HG02840 (cell line): Measurements from ENCODE around the gene FBXO11.
A peak's percentile ranks its signal among the peaks of the same experiment; 100 is the strongest.
"Not testable (repeated sequence)": the region's sequence is repeated elsewhere in the genome, so short reads cannot be mapped to it uniquely, and the experiment has no call there.

Experiments used
- ATAC-seq: cut with Tn5 transposase; IDR thresholded peaks from one replicate; pipeline ENCODE4 v1.9.1; 2021; ENCODE audit warnings: mild to moderate bottlenecking, moderate library complexity, moderate number of reproducible peaks; ENCODE audit not compliant: unreplicated experiment, low FRiP score

FBXO11 gene

DNA sequence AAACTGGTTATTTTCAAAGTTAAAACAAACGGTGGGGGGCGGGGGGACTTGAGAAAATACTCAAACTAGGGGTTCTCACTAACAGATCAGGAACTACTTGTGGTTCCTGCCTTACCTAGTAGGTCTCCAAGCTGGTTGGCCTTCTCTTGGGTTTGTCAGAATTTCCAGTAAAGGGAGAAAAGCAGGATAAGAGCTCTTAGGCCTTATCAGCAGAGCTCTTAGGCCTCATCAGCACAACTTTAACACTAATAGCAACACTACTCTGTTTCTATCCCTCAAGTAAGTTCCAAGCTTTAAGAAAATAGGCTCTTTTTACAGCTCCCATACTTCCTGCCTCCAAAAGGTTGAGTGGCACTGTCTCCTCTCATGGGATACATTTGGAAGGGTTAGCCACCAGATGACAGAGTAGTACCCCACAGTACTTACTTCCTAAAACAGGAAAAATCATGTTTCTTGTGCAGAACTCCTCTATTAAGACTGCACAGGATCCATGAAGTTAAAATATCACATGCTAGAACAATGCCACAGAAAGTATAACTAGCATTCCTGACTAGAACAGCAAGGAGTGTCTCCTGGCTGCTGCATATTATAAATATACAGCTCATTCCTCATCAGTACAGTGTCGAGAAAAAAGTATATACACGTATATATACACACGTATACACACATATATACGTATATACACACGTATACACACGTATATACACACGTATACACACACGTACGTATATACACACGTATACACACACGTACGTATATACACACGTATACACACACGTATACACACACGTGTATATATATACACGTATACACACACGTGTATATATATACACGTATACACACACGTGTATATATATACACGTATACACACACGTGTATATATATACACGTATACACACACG, 6.1 kb downstream of the FBXO11 start:
- ATAC-seq, result no peak

DNA sequence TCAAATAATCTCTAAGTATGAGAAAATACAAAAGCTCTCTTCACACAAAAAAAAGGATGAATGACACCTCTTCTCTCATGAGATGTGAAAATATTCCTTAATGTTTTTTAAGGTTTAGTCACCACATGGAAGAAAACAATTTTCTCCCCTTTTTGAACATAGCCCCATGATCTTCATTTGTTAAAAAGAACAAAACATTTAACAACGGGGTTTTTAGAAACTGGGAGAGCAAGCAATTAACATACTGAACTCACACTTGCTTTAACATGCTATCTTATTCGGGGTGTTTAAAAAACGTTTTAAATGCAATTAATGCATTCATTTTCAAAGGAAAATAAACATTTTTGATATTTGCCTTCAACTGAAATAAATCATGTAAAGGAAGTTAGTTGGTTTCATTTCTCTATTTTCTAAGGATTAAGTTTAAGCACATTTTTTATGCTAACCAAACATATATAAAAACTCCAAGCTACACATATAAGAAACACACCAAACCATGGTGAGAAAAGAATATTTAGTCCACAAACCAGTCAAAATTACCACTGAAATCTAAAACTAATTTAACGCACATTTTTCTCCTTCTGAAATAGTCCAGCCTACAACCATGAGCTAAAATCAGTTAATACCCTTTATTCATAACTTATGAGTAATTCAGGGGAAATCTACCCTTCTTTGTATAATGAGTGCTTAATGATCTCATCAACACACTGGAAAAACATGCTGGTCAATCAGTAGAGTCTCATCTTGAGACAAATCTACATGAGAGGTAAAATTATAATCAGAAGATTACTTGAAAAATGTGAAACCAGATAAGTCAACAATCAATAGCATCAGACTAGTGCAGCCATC, 8.2 kb downstream of the FBXO11 start:
- ATAC-seq, result peak; percentile 59

DNA sequence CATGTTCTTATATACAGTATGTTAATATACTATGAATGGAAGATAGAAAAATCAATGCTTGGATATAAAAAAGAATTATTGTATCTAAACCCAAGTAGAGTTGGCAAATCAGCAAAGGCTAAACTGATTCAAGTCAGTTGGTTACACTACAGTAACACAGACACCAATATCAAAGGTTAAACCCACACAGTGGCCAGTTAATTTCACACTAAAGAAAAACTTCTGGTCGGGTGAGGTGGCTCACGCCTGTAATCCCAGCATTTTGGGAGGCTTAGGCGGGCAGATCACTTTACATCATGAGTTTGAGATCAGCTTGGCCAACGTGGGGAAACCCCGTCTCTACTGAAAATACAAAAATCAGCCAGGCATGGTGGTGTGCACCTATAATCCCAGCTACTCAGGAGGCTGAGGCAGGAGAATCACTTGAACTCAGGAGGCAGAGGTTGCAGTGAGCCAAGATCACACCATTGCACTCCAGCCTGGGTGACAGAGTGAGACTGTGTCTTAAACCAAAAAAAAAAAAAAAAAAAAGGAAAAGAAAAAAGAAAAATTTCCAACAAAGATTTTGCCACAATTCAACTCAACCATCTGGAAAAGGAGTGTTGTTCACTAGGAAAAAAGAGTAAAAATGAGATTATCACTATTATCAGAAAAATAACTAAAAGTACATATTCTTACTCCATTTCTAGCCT, 9.0 kb downstream of the FBXO11 start:
- not testable (repeated sequence) for ATAC-seq

DNA sequence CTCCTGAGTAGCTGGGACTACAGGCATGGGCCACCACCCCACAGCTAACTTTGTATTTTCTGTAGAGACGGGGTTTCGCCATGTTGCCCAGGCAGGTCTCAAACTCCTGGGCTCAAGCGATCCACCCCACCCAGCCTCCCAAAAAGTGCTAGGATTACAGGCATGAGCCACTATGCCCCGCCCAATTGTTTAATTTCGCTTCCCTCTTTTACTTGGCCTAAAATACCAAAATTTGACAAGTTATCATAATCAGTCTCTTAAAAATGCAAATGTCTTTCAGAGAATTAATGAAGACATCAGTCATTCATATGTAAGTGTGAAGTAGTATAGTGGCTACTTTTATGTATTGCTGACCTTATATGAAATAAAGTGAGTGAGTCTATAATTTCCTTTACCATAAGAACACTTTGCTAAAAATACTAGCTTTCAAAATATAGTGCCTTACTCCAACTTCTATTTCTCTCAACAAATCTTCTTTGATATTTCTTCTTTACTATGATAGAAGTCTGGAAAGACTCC, 9.8 kb downstream of the FBXO11 start:
- no peak for ATAC-seq

DNA sequence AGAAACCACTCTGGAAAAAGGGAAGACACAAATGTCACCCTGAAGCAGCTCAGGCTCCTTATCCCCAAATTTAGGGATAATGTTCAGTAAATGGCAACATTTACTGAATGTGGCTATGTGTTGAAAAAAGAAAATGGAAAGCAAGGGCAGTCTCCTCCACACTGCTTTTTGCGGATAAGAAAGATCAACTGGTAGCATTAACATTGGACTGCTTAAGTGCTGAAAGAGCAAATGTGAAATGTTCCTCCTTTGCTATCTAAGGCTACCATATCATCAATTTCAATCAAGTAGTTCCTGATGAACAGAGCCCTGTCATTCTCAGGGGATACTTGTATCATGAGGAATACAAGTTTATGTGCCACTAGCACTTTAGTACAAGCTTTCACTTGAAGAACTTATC, 12.5 kb downstream of the FBXO11 start:
- ATAC-seq, result no peak

DNA sequence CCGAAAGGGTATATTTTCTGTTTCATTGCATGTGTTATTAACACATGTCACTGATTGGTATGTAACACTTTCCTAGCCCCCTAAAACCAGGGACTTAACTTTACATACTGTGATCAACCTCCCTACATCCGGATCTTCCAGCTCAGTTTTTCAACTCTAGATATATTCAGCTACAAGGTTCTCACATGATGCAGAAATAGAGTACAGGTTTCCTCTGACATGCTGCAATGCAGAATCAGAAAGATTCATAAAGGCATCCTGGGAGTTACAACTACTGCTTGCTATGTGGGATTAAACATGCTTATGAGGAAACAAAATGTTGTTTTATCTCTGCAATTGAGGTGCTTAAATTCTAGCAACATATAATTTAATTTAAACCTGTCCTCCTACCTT, 14.0 kb downstream of the FBXO11 start:
- no peak for ATAC-seq

DNA sequence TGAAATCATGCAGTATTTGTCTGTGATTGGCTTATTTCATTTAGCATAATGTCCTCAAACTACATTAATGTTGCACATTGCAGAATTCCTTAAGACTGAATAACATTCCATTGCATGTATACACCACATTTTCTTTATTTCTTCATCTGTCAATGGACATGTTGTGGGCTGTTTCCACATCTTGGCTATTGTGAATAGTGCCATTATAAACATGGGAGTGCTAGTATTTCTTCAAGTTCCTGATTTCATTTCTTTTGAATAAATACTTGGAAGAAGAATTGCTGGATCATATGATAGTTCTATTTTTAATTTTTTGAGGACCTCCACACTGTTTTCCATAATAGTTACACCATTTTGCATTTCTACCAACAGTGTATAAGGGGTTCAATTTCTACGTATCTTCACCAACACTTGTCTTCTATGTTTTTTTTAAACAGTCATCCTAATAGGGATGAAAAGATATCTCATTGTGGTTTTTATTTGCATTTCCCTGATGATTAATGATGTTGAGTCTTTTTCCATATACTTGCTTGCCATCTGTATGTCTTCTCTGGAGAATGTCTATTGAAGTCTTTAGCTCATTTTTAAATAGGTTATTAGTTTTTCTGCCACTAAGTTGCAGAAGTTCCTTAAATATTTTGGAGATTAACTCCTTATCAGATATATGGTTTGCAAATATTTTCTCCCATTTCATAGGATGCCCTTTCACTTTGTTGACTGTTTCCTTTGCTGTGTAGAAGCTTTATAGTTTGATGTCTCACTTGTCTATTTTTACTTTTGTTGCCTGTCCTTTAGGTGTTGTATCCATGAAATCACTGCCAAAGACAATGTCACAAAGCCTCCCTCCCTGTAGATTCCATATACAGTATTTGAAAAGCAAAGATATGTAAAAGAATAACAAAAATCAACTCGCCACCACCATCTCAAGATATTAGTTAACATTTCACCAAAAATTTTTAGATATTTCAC, 14.6 kb downstream of the FBXO11 start:
- no peak for ATAC-seq

DNA sequence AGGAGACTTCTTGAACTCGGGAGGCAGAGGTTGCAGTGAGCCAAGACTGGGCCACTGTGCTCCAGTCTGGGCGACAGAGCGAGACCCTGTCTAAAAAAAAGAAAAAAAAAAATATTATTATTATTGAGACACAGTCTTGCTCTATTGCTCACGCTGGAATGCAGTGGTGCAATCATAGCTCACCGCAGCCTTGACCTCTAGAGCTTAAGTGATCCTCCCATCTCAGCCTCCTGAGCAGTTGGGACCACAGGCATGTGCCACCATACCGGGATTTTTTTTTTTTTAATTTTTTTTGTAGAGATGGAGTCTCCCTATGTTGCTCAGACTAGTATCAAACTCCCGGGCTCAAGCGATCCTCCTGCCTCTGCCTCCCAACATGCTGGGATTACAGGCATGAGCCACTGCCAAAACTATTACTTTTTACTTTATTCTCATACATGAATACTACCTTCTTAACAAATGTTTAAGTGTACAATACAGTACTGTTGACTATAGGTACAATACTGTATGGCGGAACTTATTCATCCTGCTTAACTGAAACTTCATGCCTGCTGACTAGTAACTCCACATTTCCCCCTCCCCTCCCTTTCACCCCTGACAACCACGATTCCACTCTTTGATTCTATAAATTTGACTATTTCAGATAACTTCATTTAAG, 15.5 kb downstream of the FBXO11 start:
- no peak for ATAC-seq

DNA sequence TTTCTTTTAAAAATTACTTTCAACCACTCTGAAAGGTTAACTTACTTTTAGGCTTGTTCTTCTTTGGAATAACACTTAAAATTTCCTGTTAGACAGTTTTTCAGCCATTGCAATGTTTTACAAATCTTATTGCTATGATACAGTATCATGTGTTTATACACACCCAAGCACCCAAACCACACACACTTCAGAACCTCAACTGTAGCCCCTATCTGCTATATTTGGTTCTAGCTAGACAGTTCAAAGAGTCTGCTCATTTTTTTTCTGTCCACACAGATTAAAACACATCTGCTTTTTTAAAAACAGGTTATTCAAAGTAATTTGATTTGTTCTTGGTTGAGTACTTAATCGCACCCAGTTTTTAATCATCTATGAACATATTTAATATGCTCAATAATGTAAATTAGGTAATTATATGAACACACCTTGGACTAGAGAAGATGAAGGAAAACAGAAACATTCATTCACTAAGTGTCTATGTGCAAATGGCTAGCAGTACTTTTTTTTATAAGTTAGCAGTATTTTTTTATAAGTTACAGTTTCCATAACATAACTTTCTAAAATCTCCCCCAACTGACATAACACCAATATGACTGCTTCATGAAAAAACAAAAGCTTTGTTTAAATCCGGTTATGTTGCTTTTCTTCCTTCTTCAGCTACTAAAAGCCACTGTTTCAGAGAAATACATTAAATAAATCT, 17.6 kb downstream of the FBXO11 start:
- ATAC-seq, result no peak

DNA sequence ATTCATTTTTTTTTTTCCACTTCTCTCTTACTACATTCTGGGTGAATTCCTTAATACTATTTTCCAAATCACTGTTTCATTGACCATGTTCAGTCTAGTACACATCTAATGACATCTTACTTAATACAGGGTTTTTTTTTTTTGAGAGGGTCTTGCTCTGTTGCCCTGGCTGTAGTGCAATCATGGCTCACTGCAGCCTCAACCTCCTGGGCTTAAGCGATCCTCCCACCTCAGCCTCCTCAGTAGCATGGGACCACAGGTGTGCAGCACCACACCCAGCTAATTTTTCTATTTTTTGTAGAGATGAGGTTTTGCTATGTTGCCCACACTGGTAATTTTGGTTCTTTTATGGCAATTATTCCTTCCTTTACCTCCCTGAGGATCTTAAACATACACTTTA, 29.4 kb downstream of the FBXO11 start:
- no peak for ATAC-seq

DNA sequence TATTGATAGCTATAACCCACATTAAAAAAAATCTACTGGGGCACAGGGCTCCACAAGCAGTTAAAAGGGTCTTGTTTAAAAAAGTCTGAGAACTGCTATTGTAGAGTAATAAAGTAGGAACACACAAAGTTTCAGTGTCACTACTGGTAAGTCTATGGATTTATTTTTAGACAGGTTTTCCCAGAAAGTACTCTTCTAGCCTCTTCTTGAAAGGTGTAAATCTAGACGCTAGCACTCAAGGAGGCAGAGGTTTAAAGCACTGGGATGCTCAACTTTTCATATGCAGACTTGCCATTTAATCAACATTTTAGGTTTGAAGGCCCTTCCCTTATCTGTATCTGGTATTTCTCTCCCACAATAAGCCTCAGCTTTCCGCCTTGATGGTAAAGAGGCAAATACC, 33.4 kb downstream of the FBXO11 start:
- no peak for ATAC-seq

DNA sequence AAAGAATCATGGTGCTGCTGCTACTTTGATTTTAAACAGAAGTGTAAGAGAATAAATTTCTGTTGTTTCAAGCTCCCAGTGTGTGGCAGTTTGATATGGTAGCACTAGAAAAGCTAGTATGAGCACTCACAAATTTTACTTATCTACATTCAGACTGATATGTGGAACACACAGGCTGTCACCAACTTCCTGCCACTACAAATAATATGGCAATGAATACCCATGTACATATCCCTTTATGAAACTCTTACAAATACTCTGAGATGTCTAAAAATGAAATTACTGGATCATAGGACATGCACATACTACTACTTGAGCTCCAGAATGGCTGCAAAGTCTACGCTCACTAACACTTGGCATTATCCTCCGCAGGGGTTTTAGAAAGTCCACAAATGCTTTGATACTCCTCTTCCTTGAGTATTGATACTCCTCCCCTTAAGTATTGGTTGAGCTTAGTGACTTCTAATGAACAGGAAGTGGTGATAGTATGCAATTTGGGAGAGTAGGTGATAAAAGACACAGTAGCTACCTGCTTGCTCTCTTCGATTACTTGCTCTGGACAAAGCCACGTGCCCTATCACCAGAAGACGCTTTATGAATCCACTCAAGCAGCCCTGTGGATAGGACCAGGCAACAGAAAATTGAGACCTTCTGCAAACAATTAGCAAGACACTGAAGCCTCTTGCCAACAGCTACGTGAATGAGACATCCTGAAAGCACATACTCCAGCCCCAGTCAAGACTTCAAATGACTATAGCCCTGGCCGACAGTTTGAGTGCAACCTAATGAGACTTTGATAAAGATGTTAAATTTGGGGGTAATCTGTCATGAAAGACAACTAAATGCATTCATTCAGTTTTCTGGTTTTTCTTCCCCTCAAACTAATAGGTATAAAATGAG, 35.4 kb downstream of the FBXO11 start:
- no peak for ATAC-seq

DNA sequence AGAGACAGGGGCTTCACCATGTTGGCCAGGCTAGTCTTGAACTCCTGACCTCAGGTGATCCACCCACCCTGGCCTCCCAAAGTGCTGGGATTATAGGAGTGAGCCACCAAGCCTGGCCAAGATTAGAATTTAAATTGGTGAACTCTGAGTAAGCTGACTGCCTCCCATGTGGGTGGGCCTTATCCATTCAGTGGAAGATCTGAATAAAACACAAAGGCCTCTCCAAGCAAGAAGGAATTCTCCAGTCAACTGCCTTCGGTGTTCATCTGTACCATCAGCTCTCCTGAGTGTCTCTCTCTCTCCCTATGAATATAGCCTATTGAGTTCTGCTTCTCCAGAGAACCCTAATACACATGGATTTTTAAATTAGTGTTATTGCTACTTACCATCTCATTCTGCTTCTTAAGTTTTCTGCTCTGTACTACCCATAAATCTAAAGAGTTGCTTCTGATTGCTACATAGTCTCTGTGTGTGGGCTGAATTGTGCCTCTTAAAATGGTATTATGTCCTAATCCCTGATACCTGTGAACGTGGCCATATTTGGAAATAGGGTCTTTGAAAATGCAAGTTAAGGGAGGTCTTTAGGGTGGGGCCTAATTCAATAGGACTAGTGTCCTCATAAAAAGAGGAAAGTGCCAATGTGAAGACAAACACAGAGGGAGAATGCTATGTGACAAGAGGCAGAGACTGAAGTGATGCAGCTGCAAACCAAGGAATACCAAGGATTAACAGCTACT, 36.3 kb downstream of the FBXO11 start:
- no peak for ATAC-seq

DNA sequence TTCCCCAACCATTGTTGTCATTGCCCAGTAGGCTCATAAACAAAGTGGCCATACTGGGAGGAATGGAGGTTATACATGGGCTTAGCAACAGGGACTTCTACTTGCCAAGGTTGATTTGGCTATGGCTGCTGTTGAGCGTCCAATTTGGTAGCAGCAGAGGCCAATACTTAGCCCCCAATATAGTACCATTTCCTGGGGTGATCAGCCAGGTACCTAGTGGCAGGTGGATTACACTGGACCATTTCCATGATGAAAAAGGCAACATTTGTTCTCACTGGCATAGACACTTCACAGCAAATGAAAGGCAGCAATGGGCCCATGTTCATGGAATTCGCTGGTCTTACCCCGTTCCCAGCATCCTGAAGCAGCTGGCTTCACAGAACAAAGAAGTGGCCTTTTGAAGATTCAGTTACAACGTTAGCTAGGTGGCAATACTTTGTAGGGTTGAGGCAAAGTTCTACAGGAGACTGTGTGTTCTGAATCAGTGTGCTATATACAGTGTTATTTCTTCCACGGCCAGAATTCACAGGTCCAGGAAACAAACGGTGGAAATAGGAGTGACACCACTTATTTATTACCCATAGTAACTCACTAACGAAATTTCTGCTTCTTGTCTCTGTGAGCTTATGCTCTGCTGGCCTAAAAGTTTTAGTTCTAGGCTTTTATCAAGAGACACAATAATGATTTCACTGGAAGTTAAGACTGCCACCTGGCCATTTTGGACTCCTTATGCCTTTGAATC, 37.5 kb downstream of the FBXO11 start:
- ATAC-seq, result no peak

DNA sequence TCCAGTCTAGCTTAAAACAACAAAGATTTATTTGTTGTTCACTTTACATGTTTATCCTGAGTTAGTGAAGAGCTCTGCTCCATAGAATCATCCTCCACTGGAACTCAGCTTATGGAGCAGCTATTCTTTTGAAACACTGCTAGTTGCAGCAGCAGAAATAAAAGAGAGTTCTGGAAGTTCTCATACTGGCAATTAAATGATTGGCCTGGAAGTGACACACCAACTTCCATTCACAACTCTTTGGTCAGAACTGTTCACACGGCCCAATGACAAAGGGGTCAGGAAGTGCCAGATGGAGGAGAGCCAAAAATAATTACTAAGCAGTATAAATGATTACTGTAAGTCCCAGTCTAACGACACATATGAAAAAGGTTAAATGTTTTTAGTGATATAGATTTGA, 39.1 kb downstream of the FBXO11 start:
- no peak for ATAC-seq

DNA sequence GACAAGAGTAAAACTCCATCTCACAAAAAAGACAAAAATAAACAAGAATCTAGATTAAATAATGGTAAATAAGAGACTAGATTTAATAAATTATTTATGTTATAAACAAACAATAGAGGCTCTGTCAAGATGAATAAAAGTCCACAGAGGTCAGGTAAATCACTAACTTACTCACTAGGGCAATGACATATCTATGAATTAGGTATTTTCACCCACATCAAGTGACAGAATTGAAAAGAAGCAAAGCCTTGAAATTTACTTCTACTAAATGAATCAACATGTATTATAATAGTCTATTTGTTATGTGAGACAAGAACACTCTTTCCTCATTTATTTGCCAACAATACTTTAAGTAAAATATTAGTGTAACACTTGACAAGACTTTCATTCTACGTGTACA, 41.7 kb downstream of the FBXO11 start:
- no peak for ATAC-seq
